ENCODE results near the gene LHFPL3. TPM values are rescaled to one million over a fixed set of nuclear protein-coding genes. Genes with fewer than 3 reads are reported as not detected.
"Not testable (repeated sequence)": the region's sequence is repeated elsewhere in the genome, so short reads cannot be mapped to it uniquely, and the experiment has no call there.

The LHFPL3 gene
- total RNA-seq, result not detected

- no peak for ATAC-seq
Observed at GRCh38 chr7:104328296-104328969, at the start of gene LHFPL3. TSS of gene LHFPL3 (plus strand) at chr7:104328603.

- not testable (repeated sequence) for ATAC-seq
Observed at GRCh38 chr7:104281685-104282084, 46.7 kb upstream of the LHFPL3 start.

- no peak for ATAC-seq
Observed at GRCh38 chr7:104286839-104287238, 41.6 kb upstream of the LHFPL3 start.

- ATAC-seq, result no peak
Observed at GRCh38 chr7:104288137-104288536, 40.3 kb upstream of the LHFPL3 start.

- no peak for ATAC-seq
Observed at GRCh38 chr7:104294291-104294690, 34.1 kb upstream of the LHFPL3 start.

GRCh38 chr7:104296266-104296665 is 32.1 kb upstream of the LHFPL3 start:
- ATAC-seq, result no peak

- ATAC-seq, result no peak
Observed at GRCh38 chr7:104296900-104297299, 31.5 kb upstream of the LHFPL3 start.

- ATAC-seq, result no peak
Observed at GRCh38 chr7:104299323-104299722, 29.1 kb upstream of the LHFPL3 start.

GRCh38 chr7:104299777-104300176 is 28.6 kb upstream of the LHFPL3 start:
- no peak for ATAC-seq

- ATAC-seq, result no peak
Observed at GRCh38 chr7:104306793-104307192, 21.6 kb upstream of the LHFPL3 start.

GRCh38 chr7:104317948-104318629 is 10.3 kb upstream of the LHFPL3 start:
- ATAC-seq, result no peak

GRCh38 chr7:104327534-104327933 is 869 bp upstream of the LHFPL3 start:
- ATAC-seq, result no peak

GRCh38 chr7:104327938-104328295 is 486 bp upstream of the LHFPL3 start:
- no peak for ATAC-seq

GRCh38 chr7:104328970-104329825 is 795 bp downstream of the LHFPL3 start:
- ATAC-seq, result no peak

GRCh38 chr7:104341546-104341945 is 13.1 kb downstream of the LHFPL3 start:
- no peak for ATAC-seq

- ATAC-seq, result no peak
Observed at GRCh38 chr7:104352736-104353135, 24.3 kb downstream of the LHFPL3 start.

GRCh38 chr7:104357166-104357565 is 28.8 kb downstream of the LHFPL3 start:
- no peak for ATAC-seq

GRCh38 chr7:104358446-104359132 is 30.2 kb downstream of the LHFPL3 start:
- no peak for ATAC-seq

GRCh38 chr7:104362756-104363155 is 34.4 kb downstream of the LHFPL3 start:
- ATAC-seq, result no peak

GRCh38 chr7:104363355-104363754 is 35.0 kb downstream of the LHFPL3 start:
- no peak for ATAC-seq

- ATAC-seq, result no peak
Observed at GRCh38 chr7:104366390-104366789, 38.0 kb downstream of the LHFPL3 start.

GRCh38 chr7:104367926-104368325 is 39.5 kb downstream of the LHFPL3 start:
- ATAC-seq, result no peak
